ENCODE data around the gene FIS1.
"Not testable (repeated sequence)": the region's sequence is repeated elsewhere in the genome, so short reads cannot be mapped to it uniquely, and the experiment has no call there.

The FIS1 gene

DNA sequence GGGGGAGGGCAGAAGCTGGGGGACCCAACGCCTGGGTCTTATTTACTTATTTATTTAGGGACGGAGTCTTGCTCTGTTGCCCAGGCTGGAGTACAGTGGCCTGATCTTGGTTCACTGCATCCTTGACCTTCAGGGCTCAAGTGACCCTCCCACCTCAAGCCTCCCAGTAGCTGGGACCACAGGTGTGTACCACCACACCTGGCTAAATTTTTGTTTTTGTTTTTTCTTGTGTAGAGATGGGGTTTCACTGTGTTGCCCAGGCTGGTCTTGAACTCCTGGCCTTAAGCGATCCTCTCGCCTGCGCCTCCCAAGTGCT lies 42.3 kb downstream of the FIS1 start:
- no peak for DNase-seq (ENCODE audit: low read depth)
- no peak overlapping the region for H3K4me3 ChIP-seq (ENCODE audit: control insufficient read depth, low read depth, low read length)
- TF ChIP-seq, protein P1, sequence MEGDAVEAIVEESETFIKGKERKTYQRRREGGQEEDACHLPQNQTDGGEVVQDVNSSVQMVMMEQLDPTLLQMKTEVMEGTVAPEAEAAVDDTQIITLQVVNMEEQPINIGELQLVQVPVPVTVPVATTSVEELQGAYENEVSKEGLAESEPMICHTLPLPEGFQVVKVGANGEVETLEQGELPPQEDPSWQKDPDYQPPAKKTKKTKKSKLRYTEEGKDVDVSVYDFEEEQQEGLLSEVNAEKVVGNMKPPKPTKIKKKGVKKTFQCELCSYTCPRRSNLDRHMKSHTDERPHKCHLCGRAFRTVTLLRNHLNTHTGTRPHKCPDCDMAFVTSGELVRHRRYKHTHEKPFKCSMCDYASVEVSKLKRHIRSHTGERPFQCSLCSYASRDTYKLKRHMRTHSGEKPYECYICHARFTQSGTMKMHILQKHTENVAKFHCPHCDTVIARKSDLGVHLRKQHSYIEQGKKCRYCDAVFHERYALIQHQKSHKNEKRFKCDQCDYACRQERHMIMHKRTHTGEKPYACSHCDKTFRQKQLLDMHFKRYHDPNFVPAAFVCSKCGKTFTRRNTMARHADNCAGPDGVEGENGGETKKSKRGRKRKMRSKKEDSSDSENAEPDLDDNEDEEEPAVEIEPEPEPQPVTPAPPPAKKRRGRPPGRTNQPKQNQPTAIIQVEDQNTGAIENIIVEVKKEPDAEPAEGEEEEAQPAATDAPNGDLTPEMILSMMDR (IDR thresholded peaks at IDR 0.05; ENCODE audit: control insufficient read depth, insufficient read depth, low read depth, low read length, missing control alignments), result no peak

DNA sequence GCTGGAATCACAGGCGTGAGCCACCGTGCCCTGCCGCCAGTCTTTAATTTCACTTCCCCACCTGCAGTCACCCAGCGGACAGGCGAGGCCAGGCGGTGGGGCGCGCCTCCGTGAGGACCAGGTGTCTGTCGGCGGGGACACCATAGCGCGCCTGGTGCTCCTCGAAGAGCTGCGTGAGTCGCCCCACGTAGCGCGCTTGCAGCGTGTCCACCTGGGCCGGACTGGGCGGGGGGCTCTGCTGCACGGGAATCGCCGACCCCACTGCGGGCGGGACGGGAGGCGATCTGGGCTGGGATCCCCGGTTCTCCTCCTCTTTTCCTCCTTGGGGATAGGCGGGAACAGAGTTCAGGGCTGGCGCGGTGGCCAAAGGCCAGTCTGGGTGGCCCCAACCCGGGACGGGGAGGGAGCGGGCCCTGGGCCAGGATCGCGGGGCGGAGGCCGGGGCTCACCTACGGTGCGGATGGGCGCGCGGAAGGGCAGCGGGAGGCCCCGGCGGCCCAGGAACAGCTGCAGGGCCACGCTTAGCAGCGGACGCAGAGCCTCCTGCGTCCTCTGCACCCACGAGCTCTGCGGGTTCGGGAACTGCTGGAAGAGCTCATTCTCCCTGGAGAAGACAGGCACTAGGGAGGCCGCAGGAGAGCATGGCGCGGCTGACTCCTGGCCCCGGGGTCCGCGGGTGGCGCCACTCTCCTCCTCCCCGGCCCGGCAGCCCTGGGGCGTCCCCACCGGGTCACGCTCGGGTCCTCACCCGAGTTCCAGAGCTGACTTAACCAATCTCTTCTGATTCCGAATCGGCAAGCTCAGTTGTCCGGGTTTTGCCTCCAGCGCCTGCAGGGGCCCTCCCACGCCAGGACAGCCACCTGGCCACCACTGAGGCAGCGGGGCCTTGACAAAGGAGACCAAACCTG lies 42.9 kb downstream of the FIS1 start:
- TF ChIP-seq, protein P1 (IDR thresholded peaks at IDR 0.05; ENCODE audit: control insufficient read depth, insufficient read depth, low read depth, low read length, missing control alignments), result no peak
- no peak for DNase-seq (ENCODE audit: low read depth)
- H3K4me3 ChIP-seq (ENCODE audit: control insufficient read depth, low read depth, low read length), result no peak overlapping the region; the same call in 1 of the 2 replicates

DNA sequence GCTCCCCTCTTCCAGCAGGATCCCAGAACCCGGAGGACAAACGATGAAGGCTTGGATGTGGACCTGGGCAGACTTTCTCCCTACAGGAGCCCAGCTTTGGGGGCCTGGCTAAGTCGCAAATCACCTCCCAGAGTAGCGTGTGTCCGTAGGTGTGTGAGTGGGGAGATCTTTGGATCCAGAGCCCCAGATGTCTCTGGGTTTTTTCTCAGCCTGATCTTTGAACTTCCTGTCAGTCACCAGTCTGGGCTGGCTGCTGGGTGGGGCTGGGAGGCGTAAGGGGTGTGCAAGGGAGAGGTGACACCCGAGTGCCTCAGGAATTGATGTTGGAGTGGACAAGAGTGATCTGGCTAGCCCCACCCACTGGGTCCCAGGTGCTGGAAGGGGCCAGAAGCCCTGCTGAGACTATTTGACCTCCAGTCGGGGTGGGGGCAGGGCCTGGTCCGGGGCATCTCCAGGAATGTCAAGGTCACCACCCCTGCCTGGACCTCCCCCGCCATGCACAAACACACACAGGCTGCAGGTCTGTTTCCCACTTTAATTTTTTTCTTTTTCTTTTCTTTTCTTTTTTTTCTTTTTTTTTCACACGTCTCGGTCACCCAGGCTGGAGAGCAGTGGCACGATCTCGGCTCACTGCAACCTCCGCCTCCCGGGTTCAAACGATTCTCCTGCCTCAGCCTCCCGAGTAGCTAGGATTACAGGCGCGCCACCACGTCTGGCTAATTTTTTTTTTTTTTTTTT lies 43.9 kb downstream of the FIS1 start, which contains the start of gene MOGAT3:
Gene MOGAT3 (minus strand): TSS at position 175 of the 738 bp plus-strand sequence. CDS start 182 bp downstream, outside the sequence.
- TF ChIP-seq, protein P1 (IDR thresholded peaks at IDR 0.05; ENCODE audit: control insufficient read depth, insufficient read depth, low read depth, low read length, missing control alignments), result no peak
- DNase-seq (ENCODE audit: low read depth), result no peak
- no peak within 1 kb of the TSS; the same call in 1 of the 2 replicates for H3K4me3 ChIP-seq (ENCODE audit: control insufficient read depth, low read depth, low read length)

DNA sequence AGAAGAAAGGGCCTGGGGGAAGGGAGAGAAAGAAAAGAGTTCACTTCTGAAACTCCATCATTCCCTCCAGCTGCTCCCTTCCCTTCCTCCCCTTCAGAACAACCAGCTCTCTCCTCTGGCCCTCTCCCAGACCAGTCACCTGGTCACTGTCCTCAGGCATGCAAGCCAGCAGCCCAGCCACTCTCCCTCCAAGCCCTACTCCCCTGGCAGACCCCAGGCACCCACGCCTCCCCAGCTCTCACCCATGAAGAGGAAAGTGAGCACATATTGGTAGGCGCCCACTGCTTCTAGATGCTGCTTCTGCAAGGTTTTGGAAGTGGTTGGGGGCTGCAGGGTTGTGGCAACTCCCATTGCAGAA lies 44.4 kb downstream of the FIS1 start:
- H3K4me3 ChIP-seq (ENCODE audit: control insufficient read depth, low read depth, low read length), result no peak overlapping the region
- DNase-seq (ENCODE audit: low read depth), result no peak
- TF ChIP-seq, protein P1 (IDR thresholded peaks at IDR 0.05; ENCODE audit: control insufficient read depth, insufficient read depth, low read depth, low read length, missing control alignments), result no peak

DNA sequence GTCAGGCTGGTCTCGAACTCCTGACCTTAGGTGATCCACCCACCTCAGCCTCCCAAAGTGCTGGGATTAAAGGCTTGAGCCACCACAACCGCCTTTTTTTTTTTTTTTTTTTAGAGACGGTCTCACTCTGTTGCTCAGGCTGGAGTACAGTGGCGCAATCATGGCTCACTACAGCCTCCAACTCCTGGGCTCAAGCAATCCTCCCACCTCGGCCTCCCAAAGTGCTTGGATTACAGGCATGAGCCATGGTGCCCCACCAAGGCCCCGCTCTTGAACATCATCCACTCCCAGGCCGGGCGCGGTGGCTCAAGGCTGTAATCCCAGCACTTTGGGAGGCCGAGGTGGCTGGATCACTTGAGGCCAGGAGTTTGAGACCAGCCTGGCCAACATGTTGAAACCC lies 45.4 kb downstream of the FIS1 start:
- not testable (repeated sequence) for H3K4me3 ChIP-seq (ENCODE audit: control insufficient read depth, low read depth, low read length); DNase-seq (ENCODE audit: low read depth)

DNA sequence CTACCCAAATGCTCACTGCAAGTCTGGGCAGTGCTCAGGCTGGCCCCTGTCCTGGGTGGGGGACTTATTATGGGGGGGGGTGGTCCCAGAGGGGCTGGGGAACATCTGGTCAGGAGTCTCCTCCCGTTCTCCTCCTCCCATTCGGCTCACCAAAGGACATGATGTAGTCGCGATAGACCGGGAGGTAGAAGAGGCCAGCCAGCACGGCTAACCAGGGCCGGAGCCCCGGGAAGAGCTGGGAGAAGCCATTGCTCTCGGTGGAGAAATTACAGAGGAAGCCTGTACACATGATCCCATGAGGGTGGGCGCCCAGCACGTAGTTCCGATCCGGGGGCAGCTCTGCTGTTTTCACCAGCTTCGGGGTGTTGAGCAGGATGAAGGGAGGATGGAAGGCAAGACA lies 46.4 kb downstream of the FIS1 start:
- TF ChIP-seq, protein P1 (IDR thresholded peaks at IDR 0.05; ENCODE audit: control insufficient read depth, insufficient read depth, low read depth, low read length, missing control alignments), result no peak
- no peak overlapping the region for H3K4me3 ChIP-seq (ENCODE audit: control insufficient read depth, low read depth, low read length)
- no peak for DNase-seq (ENCODE audit: low read depth)

DNA sequence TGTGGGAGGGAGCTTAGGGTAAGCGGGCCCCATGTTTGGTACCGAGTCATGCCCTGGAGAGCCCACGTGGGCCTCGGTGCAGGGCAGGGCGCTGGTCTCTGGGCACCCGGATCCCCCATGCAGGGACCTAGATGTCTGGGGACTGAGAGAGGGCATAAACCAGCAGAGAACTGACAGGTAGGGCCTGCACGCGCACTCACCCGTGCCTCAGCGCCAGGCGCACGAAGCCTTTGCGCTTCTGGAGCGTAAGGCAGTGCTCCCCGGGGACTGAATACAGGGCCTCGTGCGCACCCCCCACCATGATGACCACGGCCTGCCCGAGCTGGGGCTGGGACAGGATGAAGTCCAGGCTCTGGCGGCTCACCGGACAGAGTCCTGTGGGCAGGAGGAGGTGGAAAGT lies 46.9 kb downstream of the FIS1 start:
- TF ChIP-seq, protein P1 (IDR thresholded peaks at IDR 0.05; ENCODE audit: control insufficient read depth, insufficient read depth, low read depth, low read length, missing control alignments), result no peak
- no peak for DNase-seq (ENCODE audit: low read depth)

More for the DNA sequence above, 46.9 kb downstream of the FIS1 start:
- no peak overlapping the region for H3K4me3 ChIP-seq (ENCODE audit: control insufficient read depth, low read depth, low read length)

Data from AG09309 (cell line).